Measurements from ENCODE around the gene DENND5A. TPM values are rescaled to one million over a fixed set of nuclear protein-coding genes. Genes with fewer than 3 reads are reported as not detected.

Gene DENND5A
- total RNA-seq, 2 experiments from 2014 or later, result 40.6 to 44.3 TPM

GRCh38 chr11:9280655-9281301 lies 15.6 kb upstream of the DENND5A start:
- DNase-seq, result peak; percentile 76
- intact Hi-C loops (cut with micrococcal nuclease), result loop anchor here (1.0 to 10.0 kb wide), 2 partner anchors 16 to 114 kb away; no protein-coding TSS in a partner anchor
- H3K27me3 Mint-ChIP-seq, result no peaks in the 10 kb centered on the region
- H3K4me1 Mint-ChIP-seq (ENCODE audit: low read depth), result peaks cover 11% of the 10 kb centered on the region
- ATAC-seq, result peak; percentile 90
- ChIA-PET CTCF (interaction anchor here (0.6 to 1.6 kb wide), 9 partner anchors 15 to 254 kb away, joined by 3 to 7 read pairs (median 3); partner anchors contain the start of gene DENND5A), POLR2A (interaction anchor here (0.7 to 2.6 kb wide), 6 partner anchors 19 to 216 kb away, joined by 3 to 11 read pairs (median 4); partner anchors contain the start of gene IPO7)
- peaks cover 9% of the 10 kb centered on the region for H3K36me3 Mint-ChIP-seq (ENCODE audit: low read depth)
- H3K27ac Mint-ChIP-seq, result no peak overlapping the region
- no peak overlapping the region for H3K4me3 Mint-ChIP-seq
- no peaks in the 10 kb centered on the region for H3K9me3 Mint-ChIP-seq
- TF ChIP-seq CTCF (IDR thresholded peaks at IDR 0.05), result no peak

GRCh38 chr11:9277176-9277575 lies 12.0 kb upstream of the DENND5A start:
- intact Hi-C loops (cut with micrococcal nuclease), result no loop called here
- Mint-ChIP-seq H3K9me3 (no peaks in the 10 kb centered on the region), H3K4me3 (no peak overlapping the region), H3K36me3 (ENCODE audit: low read depth) (peaks cover 6% of the 10 kb centered on the region), H3K27me3 (no peaks in the 10 kb centered on the region), H3K4me1 (ENCODE audit: low read depth) (peaks cover 16% of the 10 kb centered on the region), H3K27ac (no peak overlapping the region)
- ChIA-PET CTCF (no interaction called here), POLR2A (interaction anchor here (0.9 to 1.1 kb wide), 3 partner anchors 13 to 184 kb away, joined by 3 to 4 read pairs (median 3); partner anchors contain the start of gene ZNF143)
- no peak for DNase-seq
- no peak for ATAC-seq
- TF ChIP-seq CTCF (IDR thresholded peaks at IDR 0.05), result no peak

- POLR2A ChIA-PET, result interaction anchor here (1.1 kb wide), 1 partner anchor 10 kb away, joined by 3 read pairs; no protein-coding TSS in a partner anchor
- DNase-seq (no peak), ATAC-seq (peak; percentile 12)
- H3K27me3 Mint-ChIP-seq, result no peaks in the 10 kb centered on the region
- CTCF ChIA-PET, result no interaction called here
- H3K27ac Mint-ChIP-seq, result no peak overlapping the region
- H3K36me3 Mint-ChIP-seq (ENCODE audit: low read depth), result peaks cover 6% of the 10 kb centered on the region
- peaks cover 16% of the 10 kb centered on the region for H3K4me1 Mint-ChIP-seq (ENCODE audit: low read depth)
- no peak for TF ChIP-seq CTCF (IDR thresholded peaks at IDR 0.05)
- H3K4me3 Mint-ChIP-seq, result no peak overlapping the region
- intact Hi-C loops (cut with micrococcal nuclease), result no loop called here
- no peaks in the 10 kb centered on the region for H3K9me3 Mint-ChIP-seq
Observed at GRCh38 chr11:9276571-9276970, 11.4 kb upstream of the DENND5A start.

- Mint-ChIP-seq H3K9me3 (no peaks in the 10 kb centered on the region), H3K27me3 (no peaks in the 10 kb centered on the region), H3K4me1 (ENCODE audit: low read depth) (peaks cover 5% of the 10 kb centered on the region), H3K4me3 (no peak overlapping the region), H3K36me3 (ENCODE audit: low read depth) (no peaks in the 10 kb centered on the region), H3K27ac (no peak overlapping the region)
- POLR2A ChIA-PET, result interaction anchor here (0.8 to 1.4 kb wide), 2 partner anchors 10 to 111 kb away, joined by 3 to 5 read pairs; partner anchors contain the start of gene DENND5A
- CTCF ChIA-PET, result interaction anchor here (1.0 to 1.5 kb wide), 2 partner anchors 109 to 232 kb away, joined by 3 read pairs; no protein-coding TSS in a partner anchor
- DNase-seq (no peak), ATAC-seq (no peak)
- intact Hi-C loops (cut with micrococcal nuclease), result no loop called here
- TF ChIP-seq CTCF (IDR thresholded peaks at IDR 0.05), result no peak
Observed at GRCh38 chr11:9274499-9275258, 9.5 kb upstream of the DENND5A start.

Measured in activated CD8-positive, alpha-beta T cell treated with anti-CD3 and anti-CD28 coated beads for 36 hours (primary cell).